GM23338 (cell line): ENCODE results near the gene NFYA.

Source experiments
- CTCF ChIP-seq, 2 experiments: fragments of 200-600 bp in 1 of 2; sonication (generic) in 1 of 2; conservative IDR thresholded peaks; 2 replicates each; pipeline versions ENCODE4 v1.5.1 to v1.6.1; 2016 to 2017; ENCODE audit warnings: antibody characterized with exemption in 2 of 2, low read depth in 2 of 2, mild to moderate bottlenecking in 2 of 2, moderate library complexity in 1 of 2
- EZH2phosphoT487 ChIP-seq: fragments of 200-600 bp; sonication (generic); IDR thresholded peaks from one replicate; pipeline ENCODE4 v1.8.1; 2018; ENCODE audit warnings: antibody characterized with exemption; ENCODE audit not compliant: unreplicated experiment
- JUNB ChIP-seq: IDR thresholded peaks from one replicate; pipeline ENCODE4 v1.6.1; 2016; ENCODE audit warnings: antibody characterized with exemption; ENCODE audit not compliant: unreplicated experiment
- POLR2AphosphoS5 ChIP-seq: IDR thresholded peaks from 2 replicates; pipeline ENCODE4 v1.6.1; 2016; ENCODE audit warnings: antibody characterized with exemption, low read depth
- REST ChIP-seq: IDR thresholded peaks from one replicate; pipeline ENCODE4 v1.6.1; 2018; ENCODE audit warnings: antibody characterized with exemption; ENCODE audit not compliant: unreplicated experiment
- STAT1 ChIP-seq: IDR thresholded peaks from one replicate; pipeline ENCODE4 v1.6.1; 2016; ENCODE audit warnings: antibody characterized with exemption; ENCODE audit not compliant: unreplicated experiment
- ZNF114 ChIP-seq: fragments of 250-450 bp; sonication (Bioruptor Pico); IDR thresholded peaks from 2 replicates; pipeline ENCODE4 v1.5.0; 2020; ENCODE audit warnings: mild to moderate bottlenecking, moderate library complexity

- TF ChIP-seq CTCF (conservative IDR thresholded peaks at IDR 0.05; ENCODE audit: low read depth in 2 of 2) (no peak), JUNB (no peak), EZH2phosphoT487 (no peak), STAT1 (no peak), REST (no peak), POLR2AphosphoS5 (no peak), ZNF114 (CRISPR knock-in tag) (no peak)
These were observed 64.1 kb downstream of the NFYA start for GRCh38 chr6:41136911-41137310.
